ENCODE data around the gene GSG1L. TPM values are rescaled to one million over a fixed set of nuclear protein-coding genes. Genes with fewer than 3 reads are reported as not detected.
A peak's percentile ranks its signal among the peaks of the same experiment; 100 is the strongest.

The GSG1L gene
- total RNA-seq, 1 donor from 2014 or later: not detected

DNA sequence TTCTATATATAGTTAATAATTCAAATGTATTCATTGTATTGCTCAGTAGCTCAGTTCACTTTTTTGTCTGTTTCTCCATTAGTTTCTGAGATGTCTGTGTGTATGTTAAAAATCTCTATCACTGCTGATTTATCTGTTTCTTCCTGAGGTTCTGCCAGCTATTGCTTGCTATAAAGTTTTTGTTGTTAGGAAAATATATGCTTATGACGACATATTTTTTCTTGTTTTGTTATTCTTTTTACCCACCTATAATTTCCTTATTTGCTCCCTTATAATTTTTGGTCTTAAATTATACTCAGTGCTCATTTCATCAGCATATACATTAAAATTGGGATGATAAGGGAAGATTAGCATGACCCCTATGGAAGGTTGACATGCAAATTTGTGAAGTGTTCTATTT is 200.6 kb downstream of the GSG1L start:
- Histone ChIP-seq H3K27ac (no peak overlapping the region), H3K4me3 (no peak overlapping the region), H3K27me3 (no peaks in the 10 kb centered on the region), H3K36me3 (no peaks in the 10 kb centered on the region), H3K4me1 (no peaks in the 10 kb centered on the region), H3K9me3 (peaks cover 0 to 31% of the 10 kb centered on the region in 2 donors)
- intact Hi-C loops (cut with DNase I): no loop called here
- DNase-seq (ENCODE audit: low spot score in 2 of 2): no peak
- TF ChIP-seq, protein P1, sequence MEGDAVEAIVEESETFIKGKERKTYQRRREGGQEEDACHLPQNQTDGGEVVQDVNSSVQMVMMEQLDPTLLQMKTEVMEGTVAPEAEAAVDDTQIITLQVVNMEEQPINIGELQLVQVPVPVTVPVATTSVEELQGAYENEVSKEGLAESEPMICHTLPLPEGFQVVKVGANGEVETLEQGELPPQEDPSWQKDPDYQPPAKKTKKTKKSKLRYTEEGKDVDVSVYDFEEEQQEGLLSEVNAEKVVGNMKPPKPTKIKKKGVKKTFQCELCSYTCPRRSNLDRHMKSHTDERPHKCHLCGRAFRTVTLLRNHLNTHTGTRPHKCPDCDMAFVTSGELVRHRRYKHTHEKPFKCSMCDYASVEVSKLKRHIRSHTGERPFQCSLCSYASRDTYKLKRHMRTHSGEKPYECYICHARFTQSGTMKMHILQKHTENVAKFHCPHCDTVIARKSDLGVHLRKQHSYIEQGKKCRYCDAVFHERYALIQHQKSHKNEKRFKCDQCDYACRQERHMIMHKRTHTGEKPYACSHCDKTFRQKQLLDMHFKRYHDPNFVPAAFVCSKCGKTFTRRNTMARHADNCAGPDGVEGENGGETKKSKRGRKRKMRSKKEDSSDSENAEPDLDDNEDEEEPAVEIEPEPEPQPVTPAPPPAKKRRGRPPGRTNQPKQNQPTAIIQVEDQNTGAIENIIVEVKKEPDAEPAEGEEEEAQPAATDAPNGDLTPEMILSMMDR (IDR thresholded peaks at IDR 0.05): no peak

DNA sequence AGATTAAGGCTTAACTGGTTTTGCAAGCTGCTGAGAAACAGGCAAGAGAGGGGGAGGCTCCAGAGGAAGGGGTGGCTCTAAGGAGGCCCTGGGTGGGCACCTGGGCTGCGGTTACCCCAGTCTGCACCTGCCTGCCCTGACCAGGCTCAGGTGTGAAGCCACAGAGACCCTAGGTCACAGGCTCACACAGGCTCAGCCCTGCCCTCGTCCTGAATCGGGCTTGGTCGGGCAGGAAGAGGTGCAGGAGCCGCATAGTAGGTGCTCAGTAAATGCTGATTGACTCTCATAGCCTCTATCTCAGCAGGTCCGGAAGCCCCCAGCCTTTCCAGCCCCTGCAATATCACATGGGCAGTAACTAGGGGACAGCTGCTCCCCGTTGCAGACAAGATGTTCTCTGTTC is 203.4 kb downstream of the GSG1L start:
- no peaks in the 10 kb centered on the region for H3K4me1 ChIP-seq
- H3K9me3 ChIP-seq: peaks cover 0 to 21% of the 10 kb centered on the region in 2 donors
- no peaks in the 10 kb centered on the region for H3K27me3 ChIP-seq
- no peak overlapping the region for H3K4me3 ChIP-seq
- intact Hi-C loops (cut with DNase I): no loop called here
- H3K27ac ChIP-seq: no peak overlapping the region
- TF ChIP-seq, protein P1 (IDR thresholded peaks at IDR 0.05): no peak
- no peaks in the 10 kb centered on the region for H3K36me3 ChIP-seq
- no peak for DNase-seq (ENCODE audit: low spot score in 2 of 2)

DNA sequence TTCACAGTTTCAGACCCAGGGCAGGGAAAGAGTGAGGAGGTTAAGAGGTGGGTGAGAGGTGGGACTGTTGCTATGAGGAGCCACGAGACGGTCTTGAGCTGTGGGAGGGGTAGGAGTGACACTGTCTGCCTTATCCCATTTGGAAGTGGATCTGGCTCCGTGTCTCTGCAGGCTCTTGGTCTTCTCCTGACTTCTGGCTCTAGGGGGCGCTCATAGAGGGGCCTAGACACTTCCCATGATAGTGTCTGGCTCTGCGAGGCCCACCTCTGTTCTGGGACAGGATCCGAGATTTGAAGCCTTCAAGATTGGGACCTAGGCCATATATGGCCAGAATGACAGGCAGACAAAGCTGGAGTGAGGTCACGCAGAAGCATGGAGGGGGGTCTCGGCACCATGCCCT is 204.5 kb downstream of the GSG1L start:
- Histone ChIP-seq H3K27me3 (no peaks in the 10 kb centered on the region), H3K27ac (no peak overlapping the region), H3K4me1 (peaks cover 0 to 5% of the 10 kb centered on the region in 2 donors), H3K36me3 (no peaks in the 10 kb centered on the region), H3K4me3 (no peak overlapping the region), H3K9me3 (peaks cover 0 to 12% of the 10 kb centered on the region in 2 donors)
- TF ChIP-seq, protein P1 (IDR thresholded peaks at IDR 0.05): no peak
- intact Hi-C loops (cut with DNase I): no loop called here
- no peak for DNase-seq (ENCODE audit: low spot score in 2 of 2)

DNA sequence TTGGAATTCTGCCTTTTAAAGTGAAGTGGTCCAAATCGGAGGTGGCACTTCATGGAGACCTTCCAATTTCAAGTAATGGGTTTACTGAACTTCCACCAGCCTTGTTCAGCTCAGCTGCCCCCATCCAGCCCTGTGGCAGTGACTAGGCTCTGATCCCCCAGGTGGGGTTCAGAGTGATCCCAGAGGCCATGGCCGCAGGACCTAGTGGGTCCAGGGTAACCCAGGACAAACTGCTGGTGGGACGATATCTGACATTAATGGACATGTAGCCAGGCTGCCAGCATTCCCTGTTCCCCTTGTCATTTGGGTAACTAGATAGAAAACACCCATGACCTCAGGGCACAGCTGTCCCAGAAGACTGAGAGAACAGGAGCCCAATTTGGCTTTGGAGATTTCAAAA is 209.9 kb downstream of the GSG1L start:
- no peak for DNase-seq (ENCODE audit: low spot score in 2 of 2)
- peaks cover 3 to 12% of the 10 kb centered on the region in 2 donors for H3K4me1 ChIP-seq
- intact Hi-C loops (cut with DNase I): no loop called here
- TF ChIP-seq, protein P1 (IDR thresholded peaks at IDR 0.05): no peak
- no peaks in the 10 kb centered on the region for H3K9me3 ChIP-seq
- no peaks in the 10 kb centered on the region for H3K36me3 ChIP-seq
- no peak overlapping the region for H3K4me3 ChIP-seq
- H3K27ac ChIP-seq: peak overlapping the region; percentile 31 to 42
- H3K27me3 ChIP-seq: no peaks in the 10 kb centered on the region

DNA sequence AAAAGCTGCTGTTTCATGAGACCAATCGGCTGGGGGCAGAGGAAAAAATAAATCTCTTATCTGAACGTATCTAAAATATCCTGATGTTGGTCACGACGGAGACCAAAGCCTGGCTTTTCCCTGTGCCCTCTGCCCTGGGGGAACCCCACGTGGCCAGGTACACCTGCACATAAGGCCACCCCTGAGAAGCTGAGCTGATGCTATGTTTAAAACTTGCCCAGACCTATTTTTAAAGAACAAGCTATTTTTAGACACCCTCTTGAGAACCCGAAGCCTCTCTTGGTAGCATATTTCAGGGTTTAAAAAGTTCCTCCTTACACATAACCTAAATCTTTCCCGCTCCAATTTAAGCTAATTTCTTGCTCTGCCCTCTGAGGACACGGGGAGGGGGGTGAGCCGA is 210.4 kb downstream of the GSG1L start:
- Histone ChIP-seq H3K4me3 (no peak overlapping the region), H3K27me3 (no peaks in the 10 kb centered on the region), H3K9me3 (no peaks in the 10 kb centered on the region), H3K4me1 (peaks cover 3 to 12% of the 10 kb centered on the region in 2 donors), H3K36me3 (no peaks in the 10 kb centered on the region), H3K27ac (peak overlapping the region; percentile 31 to 42)
- no peak for DNase-seq (ENCODE audit: low spot score in 2 of 2)
- intact Hi-C loops (cut with DNase I): no loop called here
- TF ChIP-seq, protein P1 (IDR thresholded peaks at IDR 0.05): no peak

DNA sequence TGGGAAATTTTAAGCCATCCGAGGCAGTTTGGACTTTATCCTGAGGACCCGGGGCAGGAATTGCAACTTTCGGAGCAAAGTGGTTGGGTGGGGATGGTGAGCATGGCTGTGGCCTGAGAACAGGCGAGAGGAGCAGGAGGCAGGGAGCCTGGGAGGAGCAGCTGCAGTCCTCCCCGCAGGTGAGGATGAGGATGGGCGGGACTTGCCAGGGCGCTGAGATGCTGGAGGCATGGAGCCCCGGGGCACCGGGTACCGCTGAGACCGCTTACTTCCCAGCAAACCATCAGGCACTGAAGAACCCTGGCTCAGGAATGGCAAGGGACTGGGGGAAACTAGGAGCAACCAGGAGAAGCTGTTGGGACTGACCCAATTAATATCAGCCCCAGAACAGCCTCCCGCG is 210.8 kb downstream of the GSG1L start:
- peak in 1 of 2 donors; percentile 43 for DNase-seq (ENCODE audit: low spot score in 2 of 2)
- intact Hi-C loops (cut with DNase I): no loop called here
- no peaks in the 10 kb centered on the region for H3K27me3 ChIP-seq

More for the DNA sequence above, 210.8 kb downstream of the GSG1L start:
- no peak overlapping the region for H3K4me3 ChIP-seq
- no peaks in the 10 kb centered on the region for H3K9me3 ChIP-seq
- H3K27ac ChIP-seq: peak overlapping the region in 1 of 2 donors; percentile 42
- TF ChIP-seq, protein P1 (IDR thresholded peaks at IDR 0.05): no peak
- peaks cover 3 to 12% of the 10 kb centered on the region in 2 donors for H3K4me1 ChIP-seq
- H3K36me3 ChIP-seq: no peaks in the 10 kb centered on the region
